Hepatocyte (in vitro differentiated cells): ENCODE measurements around the gene SMIM33.
"Not testable (repeated sequence)": the region's sequence is repeated elsewhere in the genome, so short reads cannot be mapped to it uniquely, and the experiment has no call there.

Experiments used
- EZH2 ChIP-seq: fragments of 200-600 bp; sonication (generic); IDR thresholded peaks from 2 replicates; pipeline ENCODE4 v1.6.1; 2016; ENCODE audit warnings: antibody characterized with exemption, mild to moderate bottlenecking, borderline replicate concordance
- EZH2phosphoT487 ChIP-seq: fragments of 200-600 bp; sonication (generic); IDR thresholded peaks from one replicate; pipeline ENCODE4 v1.6.1; 2018; ENCODE audit warnings: antibody characterized with exemption, mild to moderate bottlenecking, low read depth, moderate library complexity; ENCODE audit not compliant: unreplicated experiment, severe bottlenecking
- TF ChIP-seq, protein P1 (sequence below): fragments of 200-600 bp; sonication (generic); IDR thresholded peaks from 2 replicates; pipeline ENCODE4 v1.5.1; 2016; ENCODE audit warnings: antibody characterized with exemption, mild to moderate bottlenecking; ENCODE audit not compliant: poor library complexity

DNA sequence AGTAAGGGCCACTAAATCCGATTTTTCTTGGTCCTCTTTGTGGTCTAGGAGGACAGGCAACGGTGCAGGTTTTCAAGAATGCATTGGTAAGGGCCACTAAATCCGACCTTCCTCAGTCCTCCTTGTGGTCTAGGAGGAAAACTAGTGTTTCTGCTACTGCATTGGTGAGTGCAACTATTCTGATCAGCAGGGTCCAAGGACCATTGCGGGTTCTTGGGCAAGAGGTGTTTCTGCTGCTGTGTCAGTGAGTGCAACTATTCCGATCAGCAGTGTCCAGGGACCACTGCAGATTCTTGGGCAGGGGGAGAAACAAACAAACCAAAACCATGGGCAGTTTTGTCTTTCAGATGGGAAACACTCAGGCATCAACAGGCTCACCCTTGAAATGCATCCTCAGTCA lies 33.9 kb downstream of the SMIM33 start:
- TF ChIP-seq, protein P1, sequence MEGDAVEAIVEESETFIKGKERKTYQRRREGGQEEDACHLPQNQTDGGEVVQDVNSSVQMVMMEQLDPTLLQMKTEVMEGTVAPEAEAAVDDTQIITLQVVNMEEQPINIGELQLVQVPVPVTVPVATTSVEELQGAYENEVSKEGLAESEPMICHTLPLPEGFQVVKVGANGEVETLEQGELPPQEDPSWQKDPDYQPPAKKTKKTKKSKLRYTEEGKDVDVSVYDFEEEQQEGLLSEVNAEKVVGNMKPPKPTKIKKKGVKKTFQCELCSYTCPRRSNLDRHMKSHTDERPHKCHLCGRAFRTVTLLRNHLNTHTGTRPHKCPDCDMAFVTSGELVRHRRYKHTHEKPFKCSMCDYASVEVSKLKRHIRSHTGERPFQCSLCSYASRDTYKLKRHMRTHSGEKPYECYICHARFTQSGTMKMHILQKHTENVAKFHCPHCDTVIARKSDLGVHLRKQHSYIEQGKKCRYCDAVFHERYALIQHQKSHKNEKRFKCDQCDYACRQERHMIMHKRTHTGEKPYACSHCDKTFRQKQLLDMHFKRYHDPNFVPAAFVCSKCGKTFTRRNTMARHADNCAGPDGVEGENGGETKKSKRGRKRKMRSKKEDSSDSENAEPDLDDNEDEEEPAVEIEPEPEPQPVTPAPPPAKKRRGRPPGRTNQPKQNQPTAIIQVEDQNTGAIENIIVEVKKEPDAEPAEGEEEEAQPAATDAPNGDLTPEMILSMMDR, result not testable (repeated sequence)
- not testable (repeated sequence) for TF ChIP-seq EZH2, EZH2phosphoT487
